HG03439 (cell line): ENCODE results near the gene ZNF275.
A peak's percentile ranks its signal among the peaks of the same experiment; 100 is the strongest.
"Not testable (repeated sequence)": the region's sequence is repeated elsewhere in the genome, so short reads cannot be mapped to it uniquely, and the experiment has no call there.

Source experiments
- ATAC-seq: cut with Tn5 transposase; IDR thresholded peaks from one replicate; pipeline ENCODE4 v1.9.1; 2021; ENCODE audit warnings: mild to moderate bottlenecking, moderate library complexity; ENCODE audit not compliant: unreplicated experiment

Gene ZNF275

GRCh38 chrX:153333821-153334653, at the start of gene ZNF275:
ZNF275 (plus strand) TSS chrX:153334153; CDS start chrX:153336680, 2,527 bp downstream.
- ATAC-seq: peak; percentile 89

GRCh38 chrX:153285678-153286077, 48.3 kb upstream of the ZNF275 start:
- not testable (repeated sequence) for ATAC-seq

DNA sequence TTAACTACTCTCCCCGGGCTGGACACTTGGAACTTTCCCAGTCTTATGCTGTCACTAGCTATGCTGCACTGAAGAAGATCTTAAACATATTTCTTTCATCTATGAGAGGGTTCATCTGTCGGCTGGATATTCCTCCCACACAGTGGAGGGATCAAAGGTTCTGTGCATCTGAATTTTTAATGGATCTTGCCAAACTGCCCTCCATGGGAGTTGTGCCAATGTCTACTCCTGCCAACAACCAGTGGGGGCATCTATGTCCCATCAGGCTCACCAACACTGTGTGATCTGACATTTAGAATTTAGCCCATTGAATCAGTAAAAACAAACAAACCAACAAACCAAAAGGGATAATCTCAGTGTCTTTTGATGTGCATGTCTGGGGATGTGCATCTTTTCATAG, 45.1 kb upstream of the ZNF275 start:
- not testable (repeated sequence) for ATAC-seq

DNA sequence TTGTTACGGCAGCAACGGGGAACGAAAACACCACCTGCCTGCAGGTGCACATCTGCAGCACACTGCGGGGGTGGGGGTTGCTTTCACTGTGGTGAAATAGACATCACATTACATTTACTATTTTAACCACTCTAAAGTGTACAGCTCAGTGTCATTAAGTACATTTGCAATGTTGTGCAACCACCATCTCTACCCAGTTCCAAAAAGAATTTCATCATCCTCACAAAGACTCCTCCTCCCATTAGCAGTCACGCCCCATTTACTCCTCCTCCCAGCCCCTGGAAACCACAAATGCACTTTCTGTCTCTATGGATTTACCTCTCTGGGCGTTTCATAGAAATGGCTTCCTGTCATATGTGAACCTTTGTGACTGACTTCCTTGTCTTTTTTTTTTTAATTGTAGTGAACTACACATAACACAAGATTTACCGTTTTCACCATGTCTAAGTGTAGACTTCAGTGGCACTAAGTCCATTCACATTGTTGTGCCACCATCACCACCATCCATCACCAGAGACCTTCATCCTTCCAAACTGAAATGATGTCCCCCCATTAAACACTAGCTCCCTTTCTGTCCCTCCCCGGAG, 40.4 kb upstream of the ZNF275 start:
- not testable (repeated sequence) for ATAC-seq

DNA sequence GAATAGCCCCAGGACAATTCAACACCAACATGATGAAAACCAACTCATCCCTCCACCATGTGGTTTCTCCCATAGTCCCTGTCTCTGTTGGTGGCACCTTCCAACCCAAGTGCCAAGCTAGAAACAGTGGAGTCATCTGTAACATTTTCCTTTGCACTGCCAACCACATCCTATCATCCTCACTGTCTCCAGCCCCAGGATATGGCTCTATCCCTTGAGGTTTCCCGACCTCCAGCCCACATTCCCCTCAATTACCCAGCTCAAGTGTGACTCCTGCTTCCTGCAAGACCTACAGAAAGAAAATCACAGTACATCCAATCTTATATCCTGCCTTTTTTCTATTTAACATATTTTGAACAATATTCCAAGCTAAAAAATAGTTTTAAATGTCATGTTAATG, 36.6 kb upstream of the ZNF275 start:
- no peak for ATAC-seq

GRCh38 chrX:153299855-153300254, 34.1 kb upstream of the ZNF275 start:
- ATAC-seq: no peak

DNA sequence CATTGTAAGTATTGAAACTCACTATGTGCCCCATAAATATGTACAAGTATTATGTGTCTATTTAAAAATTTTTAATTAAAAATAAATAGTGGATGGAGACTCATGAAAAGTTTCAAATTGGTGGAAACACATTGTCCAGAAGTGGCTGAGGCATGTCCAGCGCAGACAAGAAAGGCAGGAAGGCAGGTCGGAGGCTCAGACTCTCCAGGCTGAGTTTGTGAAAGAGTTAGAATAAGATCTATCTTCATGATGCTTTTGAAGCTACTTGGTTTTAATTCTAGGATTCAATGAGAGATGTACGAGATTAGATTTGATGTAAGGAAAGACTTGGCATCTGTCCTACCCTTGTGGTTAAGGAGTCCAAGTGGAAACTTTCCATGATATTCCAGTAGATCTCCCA, 32.2 kb upstream of the ZNF275 start:
- ATAC-seq: no peak

GRCh38 chrX:153302796-153303195, 31.2 kb upstream of the ZNF275 start:
- ATAC-seq: no peak

GRCh38 chrX:153303276-153304262, 30.4 kb upstream of the ZNF275 start:
- ATAC-seq: no peak

- ATAC-seq: no peak
Observed at GRCh38 chrX:153304988-153305736, 28.8 kb upstream of the ZNF275 start.

DNA sequence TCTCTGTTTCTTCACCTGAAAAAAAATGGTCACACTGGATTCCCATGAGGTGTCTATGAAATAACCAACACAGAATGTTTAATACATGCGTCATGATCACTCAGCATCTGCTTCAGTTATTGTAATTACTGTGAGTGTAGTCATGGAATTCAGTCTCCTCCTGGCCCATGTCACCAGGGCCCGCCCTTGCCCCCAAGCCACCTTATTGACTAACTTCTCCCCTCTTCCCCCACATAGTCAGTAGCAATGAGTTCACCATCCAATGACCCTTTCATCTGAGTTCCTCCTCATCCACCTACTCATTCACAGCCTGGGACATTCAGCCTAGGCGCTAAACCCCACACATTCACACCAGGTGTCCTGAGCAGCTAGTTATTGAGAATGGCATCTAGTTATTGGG, 28.0 kb upstream of the ZNF275 start:
- ATAC-seq: no peak

- no peak for ATAC-seq
Observed at GRCh38 chrX:153306527-153307115, 27.3 kb upstream of the ZNF275 start.

DNA sequence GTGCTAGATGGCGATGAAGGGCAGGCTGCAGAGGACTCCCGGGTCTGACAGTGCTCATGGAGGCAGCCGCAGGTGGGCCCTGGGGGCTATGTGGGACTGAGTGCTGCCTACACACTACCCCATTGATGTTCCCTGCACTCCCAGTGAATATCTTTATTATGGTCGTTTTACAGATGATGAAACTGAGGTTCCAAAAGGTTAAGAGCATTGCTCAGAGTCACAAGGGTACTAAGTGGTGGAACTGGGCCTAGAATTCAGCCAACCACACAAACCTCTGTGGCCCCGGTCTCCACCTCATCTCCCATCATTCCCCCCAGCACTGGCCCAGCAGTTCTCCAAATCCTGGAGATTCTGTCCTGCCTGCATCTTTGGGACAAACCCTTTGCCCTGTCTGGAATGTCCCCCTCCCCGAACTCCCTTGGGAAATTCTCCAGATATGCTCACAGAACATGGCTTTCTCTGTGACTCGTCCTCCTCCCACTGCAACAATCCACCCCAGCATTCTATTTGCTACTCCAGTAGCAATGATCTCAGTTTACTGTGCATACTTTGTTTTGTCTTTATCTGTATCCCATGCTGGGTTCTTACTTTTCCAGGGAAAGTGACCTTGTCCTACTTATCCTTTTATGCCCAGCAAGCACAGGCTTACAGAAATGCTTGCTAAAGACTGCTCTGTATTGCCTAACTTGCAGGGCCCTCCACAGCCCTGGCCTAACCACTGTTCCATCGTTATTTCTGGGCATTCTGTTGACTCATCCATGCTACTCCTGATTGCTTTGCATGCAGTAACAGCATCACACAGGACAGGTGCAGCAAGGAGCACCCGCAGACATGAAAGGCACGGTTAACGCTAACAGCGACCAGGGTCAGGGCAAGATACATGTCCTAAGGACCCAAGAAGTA, 26.4 kb upstream of the ZNF275 start:
- no peak for ATAC-seq

- no peak for ATAC-seq
Observed at GRCh38 chrX:153310901-153311300, 23.1 kb upstream of the ZNF275 start.

DNA sequence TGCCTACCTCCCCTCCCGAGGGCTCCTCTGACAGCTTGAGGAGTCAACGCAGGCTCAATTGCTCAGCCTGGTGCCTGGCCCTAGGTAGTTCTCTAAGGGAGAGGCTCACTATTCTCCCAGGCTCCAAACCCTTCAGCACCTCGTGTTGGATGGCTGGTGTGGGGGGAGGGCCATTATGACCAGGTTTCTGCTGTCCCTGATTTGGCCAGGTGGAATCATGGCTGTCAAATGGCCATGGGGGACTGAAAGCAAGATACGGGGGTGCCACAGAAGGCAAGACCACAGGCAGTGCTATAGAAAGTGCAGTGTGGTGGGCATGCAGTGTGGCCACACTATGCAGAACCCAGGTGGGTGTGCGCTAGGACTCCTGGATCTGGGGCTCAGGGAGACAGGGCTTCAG, 21.9 kb upstream of the ZNF275 start:
- no peak for ATAC-seq

- ATAC-seq: no peak
Observed at GRCh38 chrX:153312842-153313241, 21.1 kb upstream of the ZNF275 start.

GRCh38 chrX:153317306-153317705, 16.6 kb upstream of the ZNF275 start:
- ATAC-seq: no peak

- ATAC-seq: no peak
Observed at GRCh38 chrX:153317996-153318722, 15.8 kb upstream of the ZNF275 start.
